Endothelial cell of umbilical vein (primary cell): ENCODE measurements around the gene MOB3B. TPM values are rescaled to one million over a fixed set of nuclear protein-coding genes. Genes with fewer than 3 reads are reported as not detected.

ENCODE experiments used
- BruUV-seq: library from RNA; stranded (reverse); fragments of 400-500 nt; replicated peaks from 2 replicates; lab custom pipeline; 2021; lab: Mats Ljungman, UMichigan
- CTCF ChIA-PET: fragments of 300-600, 350-600 bp; sonication (Branson Sonifier 250); formaldehyde crosslinking; loops from one replicate; lab custom pipeline; 2021; ENCODE audit warnings: antibody characterized with exemption, inconsistent platforms; lab: Charles Lee
- POLR2A ChIA-PET: fragments of 300-600, 350-600 bp; sonication (Branson Sonifier 250); formaldehyde crosslinking; loops from one replicate; lab custom pipeline; 2021; ENCODE audit warnings: antibody characterized with exemption, inconsistent platforms; lab: Charles Lee
- DNase-seq: peaks from one replicate; pipeline ENCODE4 v3.0.0-alpha.2; 2011; ENCODE audit warnings: low read depth, low spot score
- FAIRE-seq: peaks from 2 replicates; lab custom pipeline; 2011; peaks lifted over from hg19 to GRCh38; lab: Jason Lieb, UNC
- H2AFZ ChIP-seq: 2 replicates; pipeline ENCODE4 v1.6.0; 2012; ENCODE audit warnings: low read depth, low read length, control low read depth, inconsistent platforms
- H3K27ac ChIP-seq: 2 replicates; pipeline ENCODE4 v1.5.1; 2011; ENCODE audit warnings: low read depth, mild to moderate bottlenecking, control low read depth, low read length, moderate library complexity; ENCODE audit not compliant: insufficient read depth
- H3K27me3 ChIP-seq, 2 experiments: 2 replicates each; pipeline versions ENCODE4 v1.6.0 to v1.6.1; 2011; ENCODE audit warnings: low read length in 2 of 2, mixed read lengths in 1 of 2; ENCODE audit not compliant: control insufficient read depth in 2 of 2, insufficient read depth in 2 of 2
- H3K36me3 ChIP-seq, 2 experiments: 2 replicates in 1 of 2; 3 replicates in 1 of 2; pipeline ENCODE4 v1.5.1; 2011; ENCODE audit warnings: low read length in 2 of 2, mild to moderate bottlenecking in 1 of 2, moderate library complexity in 1 of 2; ENCODE audit not compliant: control insufficient read depth in 2 of 2, insufficient read depth in 2 of 2; ENCODE audit errors: extremely low read depth in 1 of 2
- H3K4me1 ChIP-seq: 3 replicates; pipeline ENCODE4 v1.5.1; 2011; ENCODE audit warnings: mild to moderate bottlenecking, low read length; ENCODE audit not compliant: control insufficient read depth, insufficient read depth; ENCODE audit errors: extremely low read depth
- H3K4me2 ChIP-seq: 2 replicates; pipeline ENCODE4 v1.6.1; 2011; ENCODE audit warnings: low read length, control low read depth, mixed read lengths; ENCODE audit not compliant: insufficient read depth
- H3K4me3 ChIP-seq, 3 experiments: fragments of 200-600 bp in 1 of 3; sonication (generic), shearing (Covaris generic) in 1 of 3; replicated peaks in 1 of 3; 2 replicates each; pipeline ENCODE4 v1.5.1; 2011 to 2016; ENCODE audit warnings: control low read depth in 3 of 3, low read length in 3 of 3, mild to moderate bottlenecking in 2 of 3, inconsistent platforms in 1 of 3, low read depth in 1 of 3, moderate library complexity in 1 of 3; ENCODE audit not compliant: insufficient read depth in 1 of 3
- H3K79me2 ChIP-seq: 2 replicates; pipeline ENCODE4 v1.6.0; 2012; ENCODE audit warnings: low read length, inconsistent platforms; ENCODE audit not compliant: control insufficient read depth, insufficient read depth
- H3K9ac ChIP-seq: replicated peaks from 2 replicates; pipeline ENCODE3; 2011; ENCODE audit warnings: low read length, control low read depth; ENCODE audit not compliant: insufficient read depth; ENCODE audit errors: extremely low read depth
- H3K9me1 ChIP-seq: replicated peaks from 3 replicates; pipeline ENCODE4 v1.6.0; 2011; ENCODE audit warnings: mild to moderate bottlenecking, low read length; ENCODE audit not compliant: control insufficient read depth, insufficient read depth; ENCODE audit errors: extremely low read depth
- H3K9me3 ChIP-seq: replicated peaks from 2 replicates; pipeline ENCODE4 v1.5.1; 2012; ENCODE audit warnings: low read length, inconsistent platforms; ENCODE audit not compliant: control insufficient read depth, insufficient read depth
- H4K20me1 ChIP-seq: replicated peaks from 2 replicates; pipeline ENCODE3; 2011; ENCODE audit warnings: mild to moderate bottlenecking, low read length; ENCODE audit not compliant: control insufficient read depth, insufficient read depth; ENCODE audit errors: extremely low read depth
- EZH2 ChIP-seq: IDR thresholded peaks from 2 replicates; pipeline ENCODE4 v1.6.1; 2012; ENCODE audit warnings: borderline replicate concordance, low read depth, mild to moderate bottlenecking, moderate library complexity, low read length, inconsistent platforms; ENCODE audit not compliant: severe bottlenecking
- FOS ChIP-seq: IDR thresholded peaks from 2 replicates; pipeline ENCODE4 v1.6.1; 2011; ENCODE audit warnings: mild to moderate bottlenecking, low read length, moderate library complexity, borderline replicate concordance; ENCODE audit not compliant: insufficient read depth
- GATA2 ChIP-seq: IDR thresholded peaks from 2 replicates; pipeline ENCODE4 v1.7.0; 2011; ENCODE audit warnings: low read depth, mild to moderate bottlenecking, moderate library complexity, mixed read lengths, low read length; ENCODE audit not compliant: insufficient read length, insufficient read depth
- JUN ChIP-seq: IDR thresholded peaks from 2 replicates; pipeline ENCODE4 v1.6.1; 2011; ENCODE audit warnings: borderline replicate concordance, low read depth; ENCODE audit not compliant: insufficient read length, insufficient read depth
- MYC ChIP-seq: IDR thresholded peaks from one replicate; pipeline ENCODE4 v1.6.1; 2011; ENCODE audit warnings: mild to moderate bottlenecking, low read depth, low read length
- POLR2AphosphoS5 ChIP-seq: IDR thresholded peaks from 2 replicates; pipeline ENCODE4 v1.6.1; 2012; ENCODE audit warnings: low read depth, mild to moderate bottlenecking, control low read depth, low read length, moderate library complexity; ENCODE audit not compliant: insufficient read depth
- dilution Hi-C: fragments of 300-500 bp; cut with MboI; formaldehyde crosslinking; loops from one replicate; pipeline ENCODE4 v1.15.0; 2019; ENCODE audit warnings: low sequenced_read_pairs; ENCODE audit not compliant: extremely low pct_ligation_motif_present
- intact Hi-C: fragments of 100-400 bp; cut with micrococcal nuclease; formaldehyde crosslinking; loops from one replicate; pipeline ENCODE4 v1.10.0; 2022
- polyA plus RNA-seq, 4 experiments: library from polyadenylated mRNA; depleted of rRNA in 3 of 4; stranded (reverse) in 3 of 4; unstranded in 1 of 4; fragments of >200 nt; gene quantifications; 2 replicates each; pipeline versions ENCODE4 v1.2.1 to v1.2.3, GENCODE V29; 2011 to 2012; ENCODE audit warnings: missing spikeins in 1 of 4
- total RNA-seq: library from RNA; stranded (reverse); gene quantifications from 2 replicates; pipeline ENCODE4 v1.2.3, GENCODE V29; 2021
- TF ChIP-seq, protein P1 (sequence below): IDR thresholded peaks from 2 replicates; pipeline ENCODE4 v1.6.1; 2011; ENCODE audit not compliant: insufficient read depth, insufficient read length
- TF ChIP-seq, protein P2 (sequence below), 2 donors: IDR thresholded peaks; 1 replicate in 1 of 2; 2 replicates in 1 of 2; pipeline ENCODE4 v1.5.1; 2011; ENCODE audit warnings: low read length in 2 of 2, mild to moderate bottlenecking in 2 of 2, moderate library complexity in 2 of 2, control low read depth in 1 of 2, inconsistent platforms in 1 of 2, low read depth in 1 of 2; ENCODE audit not compliant: insufficient read depth in 1 of 2; ENCODE audit errors: extremely low read depth in 1 of 2

The MOB3B gene
- total and polyA plus RNA-seq, 2 donors (not counting 3 experiments of a cell fraction or from before 2014, with no cell fraction given), result 0.03 TPM; not detected in 1

DNA sequence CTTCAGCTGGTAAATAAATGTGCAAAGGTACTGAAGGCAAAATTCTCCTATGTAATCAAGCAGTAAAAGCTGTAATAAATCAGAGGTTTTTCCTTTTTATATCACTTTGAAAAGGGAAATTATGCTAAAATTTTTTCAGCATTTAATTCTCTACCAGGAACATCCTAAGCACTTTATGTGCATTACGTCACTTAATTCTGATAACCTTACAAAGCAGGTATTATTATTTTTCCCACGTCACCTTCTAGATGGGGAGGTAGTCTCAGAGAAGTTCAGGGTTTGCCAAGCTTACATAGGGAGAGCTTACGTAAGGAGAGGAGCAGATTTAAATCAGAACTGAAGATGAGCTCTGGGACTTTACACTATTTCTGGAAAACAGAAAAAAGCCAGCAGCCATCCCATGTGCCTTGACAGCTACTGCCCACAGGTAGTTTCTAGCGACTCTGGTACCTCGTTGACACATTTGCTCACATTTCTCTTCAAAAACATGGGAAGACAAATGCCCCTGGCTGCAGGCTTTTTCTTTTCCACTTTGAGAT, 84.5 kb downstream of the MOB3B start:
- DNase-seq (no peak), FAIRE-seq (no peak)
- POLR2A ChIA-PET, result no interaction called here
- no peaks in the 10 kb centered on the region for H3K79me2 ChIP-seq
- CTCF ChIA-PET, result no interaction called here
- H3K36me3 ChIP-seq, result no peaks in the 10 kb centered on the region
- no peak for TF ChIP-seq EZH2
- TF ChIP-seq GATA2, result no peak
- TF ChIP-seq, protein P1, sequence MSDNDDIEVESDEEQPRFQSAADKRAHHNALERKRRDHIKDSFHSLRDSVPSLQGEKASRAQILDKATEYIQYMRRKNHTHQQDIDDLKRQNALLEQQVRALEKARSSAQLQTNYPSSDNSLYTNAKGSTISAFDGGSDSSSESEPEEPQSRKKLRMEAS, result no peak
- no peak for TF ChIP-seq POLR2AphosphoS5
- no peak for TF ChIP-seq JUN
- TF ChIP-seq MYC, result no peak
- no peak for TF ChIP-seq FOS
- TF ChIP-seq, protein P2, sequence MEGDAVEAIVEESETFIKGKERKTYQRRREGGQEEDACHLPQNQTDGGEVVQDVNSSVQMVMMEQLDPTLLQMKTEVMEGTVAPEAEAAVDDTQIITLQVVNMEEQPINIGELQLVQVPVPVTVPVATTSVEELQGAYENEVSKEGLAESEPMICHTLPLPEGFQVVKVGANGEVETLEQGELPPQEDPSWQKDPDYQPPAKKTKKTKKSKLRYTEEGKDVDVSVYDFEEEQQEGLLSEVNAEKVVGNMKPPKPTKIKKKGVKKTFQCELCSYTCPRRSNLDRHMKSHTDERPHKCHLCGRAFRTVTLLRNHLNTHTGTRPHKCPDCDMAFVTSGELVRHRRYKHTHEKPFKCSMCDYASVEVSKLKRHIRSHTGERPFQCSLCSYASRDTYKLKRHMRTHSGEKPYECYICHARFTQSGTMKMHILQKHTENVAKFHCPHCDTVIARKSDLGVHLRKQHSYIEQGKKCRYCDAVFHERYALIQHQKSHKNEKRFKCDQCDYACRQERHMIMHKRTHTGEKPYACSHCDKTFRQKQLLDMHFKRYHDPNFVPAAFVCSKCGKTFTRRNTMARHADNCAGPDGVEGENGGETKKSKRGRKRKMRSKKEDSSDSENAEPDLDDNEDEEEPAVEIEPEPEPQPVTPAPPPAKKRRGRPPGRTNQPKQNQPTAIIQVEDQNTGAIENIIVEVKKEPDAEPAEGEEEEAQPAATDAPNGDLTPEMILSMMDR (IDR thresholded peaks at IDR 0.05; ENCODE audit: extremely low read depth in 1 of 2, insufficient read depth in 1 of 2, low read depth in 1 of 2, low read length in 2 of 2), result no peak
- H3K27me3 ChIP-seq, result no peaks in the 10 kb centered on the region
- intact Hi-C loops, result no loop called here
- no TSS peak for BruUV-seq
- no peaks in the 10 kb centered on the region for H3K4me1 ChIP-seq
- no peaks in the 10 kb centered on the region for H4K20me1 ChIP-seq
- no peak overlapping the region for H2AFZ ChIP-seq
- H3K4me3 ChIP-seq, result no peak overlapping the region
- no peak overlapping the region for H3K27ac ChIP-seq
- H3K9ac ChIP-seq, result no peak overlapping the region
- H3K9me3 ChIP-seq, result no peaks in the 10 kb centered on the region
- dilution Hi-C loops, result no loop called here
- H3K9me1 ChIP-seq, result no peaks in the 10 kb centered on the region
- H3K4me2 ChIP-seq, result no peak overlapping the region
